Renal cortical epithelial cell (primary cell): Measurements from ENCODE around the gene TMEM94. TPM values are rescaled to one million over a fixed set of nuclear protein-coding genes. Genes with fewer than 3 reads are reported as not detected.

Experiments
- DNase-seq: peaks from one replicate; pipeline ENCODE4 v3.0.0-alpha.2; 2011; ENCODE audit warnings: low read depth
- total RNA-seq: library from RNA; depleted of rRNA; stranded (reverse); fragments of >200 nt; gene quantifications from 2 replicates; pipeline ENCODE4 v1.2.3, GENCODE V29; 2014

The TMEM94 gene
- total RNA-seq, 1 donor from 2014 or later: 68.5 TPM

GRCh38 chr17:75524970-75525805 is 68.8 kb downstream of the TMEM94 start, which contains the start of gene LLGL2:
Gene LLGL2, plus strand, starts transcription at chr17:75525697. Its CDS starts 17,730 bp downstream, at chr17:75543427.
- DNase-seq: peak; percentile 43

DNA sequence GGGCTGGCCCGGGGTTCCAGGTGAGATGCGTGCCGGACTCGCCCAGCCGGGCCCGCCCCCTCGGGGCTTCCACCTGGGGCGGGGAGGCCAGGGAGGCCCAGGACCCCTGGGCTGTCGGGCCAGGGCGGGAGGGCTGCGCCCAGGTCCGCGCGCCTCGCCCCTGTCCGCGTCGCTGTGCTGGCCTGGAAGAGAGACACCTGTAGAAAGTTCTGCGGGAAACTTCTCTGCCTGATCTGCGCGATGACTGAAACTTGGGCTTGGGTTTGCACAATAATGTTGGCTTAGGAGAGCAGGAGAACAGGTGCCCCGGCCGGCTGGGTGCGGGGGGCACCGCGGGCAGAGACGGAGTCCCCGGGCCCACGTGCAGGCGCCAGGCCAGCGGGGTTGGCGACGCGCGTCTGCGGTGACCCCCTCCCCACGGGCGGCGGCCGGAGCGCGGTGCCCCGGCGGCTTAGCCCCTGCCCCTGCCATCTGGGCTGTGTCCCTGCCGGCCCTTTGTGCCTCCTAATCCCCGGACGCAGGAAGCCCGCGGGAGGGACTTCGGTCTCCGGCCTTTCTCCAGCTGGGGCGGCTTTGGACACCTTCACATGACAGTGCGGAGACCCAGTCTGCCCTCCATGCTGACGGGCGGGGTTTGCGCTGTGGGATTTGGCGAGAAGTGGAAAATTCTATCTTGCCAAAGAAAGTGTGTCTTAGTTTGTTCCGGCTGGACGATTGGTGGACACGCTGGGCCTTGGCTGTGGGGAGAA is 69.5 kb downstream of the TMEM94 start:
- DNase-seq: no peak

GRCh38 chr17:75526555-75527270 is 70.3 kb downstream of the TMEM94 start:
- DNase-seq: no peak

DNA sequence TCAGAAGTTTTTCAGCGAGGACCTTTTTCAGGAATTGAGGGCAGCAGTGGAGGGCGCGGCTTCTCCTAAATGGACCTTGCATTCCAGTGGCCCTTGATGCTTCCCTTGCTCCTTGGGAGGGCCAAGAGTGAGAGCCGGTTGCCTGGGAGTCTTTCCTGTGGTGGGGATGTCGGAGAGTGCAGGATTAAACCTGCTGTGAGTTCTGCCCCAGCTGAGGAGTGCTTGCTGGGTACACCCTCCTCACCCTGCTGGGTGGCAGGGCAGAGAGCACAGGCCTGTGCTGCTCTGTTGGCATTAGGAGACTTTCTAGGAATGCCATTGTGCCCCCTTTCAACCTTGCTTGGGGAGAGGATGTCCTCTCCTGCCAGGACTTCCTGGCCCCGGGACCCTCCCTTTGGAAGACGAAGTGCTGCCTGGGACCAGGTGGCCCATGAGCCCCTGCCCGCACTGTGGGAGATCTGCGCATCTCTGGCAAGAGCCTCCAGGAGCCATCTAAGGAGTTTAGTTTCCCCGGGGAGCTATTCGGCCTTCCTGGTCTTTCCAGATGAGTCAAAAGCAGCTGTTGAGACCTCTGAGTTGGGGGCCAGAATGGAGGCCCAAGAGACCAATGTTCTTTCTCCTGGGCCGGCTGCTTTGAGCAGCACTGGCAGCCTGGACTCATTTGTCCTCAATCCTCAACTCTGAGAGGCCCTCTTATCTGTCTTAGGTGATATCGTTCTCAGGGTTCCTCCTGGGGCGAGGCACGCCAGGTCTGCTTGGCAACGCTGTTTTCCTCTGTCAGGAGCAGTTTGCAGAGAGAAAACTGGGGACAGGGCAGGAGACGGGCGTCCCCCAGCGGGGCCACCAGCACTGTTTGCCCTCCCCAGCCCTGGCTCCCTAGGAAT is 74.6 kb downstream of the TMEM94 start:
- no peak for DNase-seq

- peak; percentile 40 for DNase-seq
These were observed 75.3 kb downstream of the TMEM94 start for GRCh38 chr17:75531721-75532072.

DNA sequence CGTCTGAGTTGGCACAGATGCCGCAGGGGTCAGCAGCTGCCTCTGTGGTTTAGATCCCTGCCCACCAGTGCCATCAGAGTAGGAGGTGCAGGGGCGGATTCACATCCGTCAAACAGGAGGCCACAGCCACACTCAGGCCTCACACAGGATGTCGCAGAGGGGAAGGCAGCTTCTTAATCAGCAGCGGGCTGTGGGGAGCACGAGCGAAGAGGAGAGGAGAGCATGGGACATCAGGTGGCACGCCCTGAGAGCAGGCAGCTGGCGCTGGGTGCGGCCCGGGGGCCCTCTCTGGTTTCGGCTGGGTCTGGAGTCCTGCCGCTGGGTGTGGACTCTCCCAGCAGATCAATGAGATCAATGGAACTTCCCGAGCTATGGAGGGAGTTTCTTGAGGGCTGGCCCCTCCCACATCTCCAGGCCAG is 78.7 kb downstream of the TMEM94 start:
- no peak for DNase-seq

DNA sequence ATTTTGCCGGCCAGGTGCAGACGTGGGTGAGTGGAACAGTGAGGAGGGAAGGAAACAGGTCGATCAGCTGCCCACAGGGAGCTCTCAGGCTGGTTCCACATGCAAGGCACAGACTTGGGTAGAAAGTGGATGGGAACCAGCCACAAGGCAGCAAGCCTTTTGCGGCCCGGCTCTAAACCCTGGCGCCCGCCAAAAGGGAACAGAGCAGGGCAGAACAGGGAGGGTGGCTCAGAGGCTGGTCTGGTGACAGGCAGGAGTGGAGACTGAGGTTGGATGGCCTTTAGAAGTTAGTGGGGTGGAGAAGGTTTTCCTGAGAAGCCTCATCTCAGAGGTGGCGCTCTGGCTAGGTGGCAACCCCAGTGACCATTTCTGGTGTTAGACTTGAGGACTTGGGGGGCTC is 79.4 kb downstream of the TMEM94 start:
- DNase-seq: no peak

GRCh38 chr17:75536366-75536765 is 79.9 kb downstream of the TMEM94 start:
- no peak for DNase-seq

DNA sequence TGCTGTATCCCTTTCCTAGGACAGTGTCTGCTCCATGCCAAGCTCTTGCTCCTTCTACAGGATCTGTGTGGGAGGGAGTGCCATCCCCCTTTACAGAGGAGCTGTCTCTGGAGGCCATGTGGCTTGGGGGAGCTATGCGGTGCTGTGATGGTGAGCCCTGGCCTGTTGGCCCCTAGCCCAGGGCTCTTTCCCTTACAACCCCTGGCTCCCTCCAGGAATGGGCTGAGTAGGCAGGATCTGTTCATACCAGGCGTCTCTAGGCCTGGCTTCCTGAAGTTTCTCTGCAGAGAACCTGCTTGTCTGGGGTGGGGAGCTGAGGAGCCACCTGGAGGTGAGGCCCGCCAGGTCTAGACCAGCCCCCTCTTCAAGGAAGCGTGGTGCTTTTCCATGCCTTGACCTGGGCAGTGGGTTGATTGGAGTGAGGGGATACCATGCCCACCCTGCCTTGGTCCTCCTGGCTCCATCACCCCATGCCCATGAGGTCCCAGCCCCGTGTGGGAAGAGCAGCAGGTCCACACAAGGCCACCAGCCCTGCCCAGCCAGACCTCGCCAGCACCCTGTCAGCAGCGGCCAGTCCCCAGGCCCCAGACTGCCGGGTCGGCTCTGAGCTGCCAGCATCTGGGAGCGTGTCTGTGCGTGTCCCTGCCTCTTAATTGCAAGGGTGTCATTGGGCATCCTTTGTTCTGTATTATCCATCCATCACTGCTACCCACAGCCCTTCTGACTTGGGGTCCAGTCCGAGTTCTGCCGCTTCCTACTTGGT is 83.7 kb downstream of the TMEM94 start:
- DNase-seq: no peak

- no peak for DNase-seq
These were observed 84.6 kb downstream of the TMEM94 start for GRCh38 chr17:75540923-75541503.

- DNase-seq: no peak
These were observed 85.8 kb downstream of the TMEM94 start for GRCh38 chr17:75542229-75542628.

DNA sequence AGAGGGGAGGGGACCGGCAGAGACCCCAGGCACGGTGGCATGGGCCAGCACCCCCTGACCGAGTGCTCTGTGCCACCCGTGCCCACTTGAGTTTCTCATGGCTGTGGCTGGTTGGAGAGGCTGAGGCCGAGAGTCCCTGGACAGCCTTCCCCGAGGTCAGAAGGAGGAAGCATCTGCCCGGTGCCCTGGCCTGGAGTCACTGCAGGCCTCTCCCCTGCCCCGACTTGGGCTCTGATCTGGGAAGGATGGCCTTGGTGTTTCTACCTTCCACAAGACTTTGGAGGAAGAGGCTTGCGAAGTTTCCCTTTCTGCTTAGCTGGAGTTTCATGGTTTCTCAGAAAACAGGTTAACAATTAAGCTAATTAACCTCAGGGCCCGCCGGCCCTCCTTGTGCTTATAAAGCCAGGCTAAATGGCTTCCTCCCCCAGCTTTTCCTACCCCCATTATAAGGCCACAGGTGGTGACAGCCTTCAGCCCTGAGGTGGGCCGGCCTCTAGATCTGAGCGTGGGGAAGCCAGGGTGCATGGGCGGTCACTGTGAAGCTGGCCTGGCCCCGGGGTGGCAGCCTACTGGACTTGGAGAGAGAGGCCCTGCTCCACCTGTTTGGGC is 86.4 kb downstream of the TMEM94 start:
- DNase-seq: peak; percentile 81

DNA sequence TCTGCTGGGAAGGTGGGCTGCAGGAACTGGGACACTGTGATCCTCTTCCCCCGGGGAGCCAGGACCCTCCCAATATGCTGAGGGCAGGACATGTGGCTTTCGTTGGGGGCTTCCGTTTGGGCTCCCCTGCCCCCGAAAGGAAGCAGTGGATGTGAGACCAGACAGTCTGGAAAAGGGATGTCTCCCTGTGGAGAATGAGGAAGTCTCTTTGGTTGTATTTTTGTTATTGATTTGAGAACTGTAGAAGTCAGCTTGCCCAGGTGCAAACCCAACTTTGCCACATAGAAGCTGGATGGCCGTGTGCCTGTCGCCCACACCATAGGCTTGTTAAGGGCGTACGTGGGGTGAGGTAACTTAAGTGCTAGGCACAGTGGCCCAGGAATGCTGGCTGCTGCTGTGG is 87.8 kb downstream of the TMEM94 start:
- no peak for DNase-seq

DNA sequence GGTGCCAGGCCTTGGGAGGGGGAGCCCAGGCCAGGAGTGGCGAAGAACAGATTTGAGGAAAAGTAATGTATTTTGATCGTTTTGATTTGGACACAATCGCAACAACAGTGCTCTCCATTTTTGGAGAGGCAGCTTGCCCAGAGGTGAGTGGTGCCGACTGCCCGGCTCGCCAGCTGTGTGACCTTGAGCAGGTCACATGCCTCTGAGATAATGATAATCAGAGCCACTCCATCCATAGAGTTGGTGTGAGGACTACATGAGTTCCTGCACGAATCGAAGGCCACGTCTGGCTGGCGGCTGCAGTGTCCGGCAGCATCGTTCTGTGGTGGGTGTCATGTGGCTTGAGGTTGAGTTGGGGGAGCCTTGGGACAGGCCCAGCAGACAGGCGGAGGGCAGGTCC is 89.7 kb downstream of the TMEM94 start:
- DNase-seq: no peak

DNA sequence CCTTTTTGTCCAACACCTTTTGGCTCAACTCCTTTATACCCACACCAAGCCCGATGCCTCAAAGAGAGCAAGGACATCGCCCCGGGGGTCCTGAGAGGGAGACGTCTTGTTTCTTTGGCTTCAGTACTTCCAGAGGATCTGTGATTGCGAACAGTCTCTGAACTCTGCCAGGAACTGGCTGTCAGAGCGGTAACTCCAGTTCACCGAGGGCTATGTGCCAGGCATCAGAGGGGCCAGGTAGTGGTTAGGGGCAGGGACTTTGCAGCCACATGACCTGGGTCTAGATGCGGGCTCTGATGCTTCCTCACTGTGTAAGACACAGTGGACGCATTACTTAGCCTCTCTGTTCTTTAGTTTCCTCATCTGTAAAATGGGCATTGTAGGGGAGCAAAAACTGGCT is 90.7 kb downstream of the TMEM94 start:
- no peak for DNase-seq

DNA sequence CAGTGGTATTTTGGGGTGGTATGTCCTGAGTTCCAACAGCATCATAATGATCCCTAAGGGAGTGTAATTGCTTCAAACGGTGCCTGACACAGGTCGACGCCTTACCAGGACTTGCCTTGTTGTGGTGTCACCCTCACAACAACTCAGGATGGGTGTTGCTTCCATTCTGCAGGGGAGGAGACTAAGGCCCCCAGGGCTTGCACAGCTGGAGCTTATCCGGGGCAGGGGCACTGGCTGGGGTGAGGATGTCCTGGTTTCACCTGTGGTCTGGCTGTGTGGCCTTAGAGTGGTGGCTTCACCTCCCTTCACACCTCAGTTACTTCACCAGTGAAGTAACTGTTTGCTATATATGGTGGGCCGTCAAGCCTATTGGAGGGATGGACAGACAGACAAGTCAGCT is 92.4 kb downstream of the TMEM94 start:
- DNase-seq: no peak
